Transverse colon (tissue), 4 donors: ENCODE data around the gene PDLIM1. TPM values are rescaled to one million over a fixed set of nuclear protein-coding genes. Genes with fewer than 3 reads are reported as not detected.
A peak's percentile ranks its signal among the peaks of the same experiment; 100 is the strongest.

Experiments used
- DNase-seq: peaks from one replicate; pipeline ENCODE4 v3.0.0-alpha.2; 2019
- H3K27ac ChIP-seq, 4 donors: fragments of 200-600 bp; sonication (generic); 2 replicates each; pipeline ENCODE4 v1.5.1; 2016 to 2018; ENCODE audit warnings: inconsistent platforms in 4 of 4
- H3K27me3 ChIP-seq: fragments of 200-600 bp; sonication (generic); 2 replicates; pipeline ENCODE4 v1.5.1; 2017; ENCODE audit warnings: inconsistent platforms
- H3K36me3 ChIP-seq, 4 donors: fragments of 200-600 bp; sonication (generic); 2 replicates each; pipeline ENCODE4 v1.5.1; 2017 to 2019; ENCODE audit warnings: inconsistent platforms in 4 of 4
- H3K4me1 ChIP-seq, 4 donors: fragments of 200-600 bp; sonication (generic); 2 replicates each; pipeline ENCODE4 v1.5.1; 2017 to 2020; ENCODE audit warnings: inconsistent platforms in 4 of 4
- H3K4me3 ChIP-seq, 4 donors: fragments of 200-600 bp; sonication (generic); 1 replicate in 1 of 4; 2 replicates in 3 of 4; pipeline versions ENCODE4 v1.5.1 to v1.6.1; 2017 to 2019; ENCODE audit warnings: inconsistent platforms in 4 of 4
- H3K9me3 ChIP-seq, 2 donors: fragments of 200-600 bp; sonication (generic); 2 replicates each; pipeline ENCODE4 v1.5.1; 2017 to 2019; ENCODE audit warnings: inconsistent platforms in 2 of 2
- EP300 ChIP-seq: sonication (generic); formaldehyde crosslinking; IDR thresholded peaks from one replicate; pipeline ENCODE4 v1.6.1; 2017; ENCODE audit warnings: antibody characterized with exemption, low read depth
- POLR2A ChIP-seq: fragments of 450-650 bp; IDR thresholded peaks from one replicate; pipeline ENCODE4 v1.6.1; 2016; ENCODE audit warnings: antibody characterized with exemption, mild to moderate bottlenecking, moderate library complexity
- POLR2AphosphoS5 ChIP-seq, 3 donors: sonication (generic); formaldehyde crosslinking; IDR thresholded peaks; one replicate each; pipeline ENCODE4 v1.6.1; 2016; ENCODE audit warnings: antibody characterized with exemption in 3 of 3
- WGBS, 2 donors: methylation state at CpG; one replicate each; pipeline ENCODE4 v1.1.5; 2018; ENCODE audit warnings: low coverage in 1 of 2; 5-methylcytosine and 5-hydroxymethylcytosine counted together
- in situ Hi-C, 4 donors: fragments of 200-750 bp; cut with MboI; loops; one replicate each; pipeline versions ENCODE4 v1.15.0 to v1.15.1; 2017; ENCODE audit warnings: low sequenced_read_pairs in 3 of 4, low pct_ligation_motif_present in 1 of 4, low pct_unique_long_range_greater_than_20kb in 1 of 4
- intact Hi-C: fragments of 100-400 bp; cut with DNase I; formaldehyde crosslinking; loops from one replicate; pipeline ENCODE4 v1.15.1; 2023; ENCODE audit warnings: low total_unique reads
- total RNA-seq, 4 donors: library from RNA; depleted of rRNA; stranded (reverse); fragments of >200 nt; gene quantifications; one replicate each; pipeline ENCODE4 v1.1.0, GENCODE V29; 2016
- TF ChIP-seq, protein P1 (sequence below), 5 experiments: fragments of 200-600 bp in 3 of 5; fragments of 450-650 bp in 2 of 5; sonication (generic) in 3 of 5; IDR thresholded peaks; 1 replicate in 2 of 5; 2 replicates in 3 of 5; pipeline ENCODE4 v1.5.1; 2016 to 2017; ENCODE audit warnings: antibody characterized with exemption in 5 of 5, inconsistent platforms in 3 of 5, mild to moderate bottlenecking in 2 of 5, moderate library complexity in 1 of 5

PDLIM1 gene
- total RNA-seq, 4 donors from 2014 or later: 201 to 259 (median 225) TPM

DNA sequence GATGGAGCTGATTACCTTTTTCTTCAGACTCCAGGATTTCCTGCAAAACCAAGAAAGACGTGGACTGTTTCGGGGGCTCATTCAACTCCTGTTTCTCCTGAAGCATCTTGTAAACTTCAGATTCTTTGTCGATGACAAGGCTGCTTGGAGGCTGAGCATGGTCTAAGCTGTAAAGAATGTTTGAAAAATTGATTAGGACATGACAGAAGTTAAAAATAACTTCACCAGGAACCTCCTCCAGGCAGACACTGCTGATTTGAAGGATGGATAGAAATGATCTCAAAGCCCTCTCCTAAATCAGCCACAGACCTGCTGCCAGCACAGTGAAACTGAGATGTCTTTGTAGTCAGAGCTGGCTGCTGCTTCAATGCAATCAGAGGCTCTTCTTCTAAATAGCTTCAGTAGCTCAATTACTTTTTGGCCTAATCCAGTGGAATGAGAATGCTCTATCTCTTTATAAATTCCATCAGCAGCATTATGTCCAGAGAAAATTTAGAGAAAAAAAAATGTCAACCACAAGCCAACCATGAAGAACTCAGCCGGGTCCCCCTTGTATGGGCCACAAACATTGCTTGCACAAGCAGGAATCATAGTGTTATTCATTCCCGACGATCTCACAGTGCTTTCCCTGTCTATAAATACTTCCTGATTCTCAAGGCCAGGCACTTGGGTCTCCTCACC is 43.5 kb downstream of the PDLIM1 start:
- TF ChIP-seq, protein P1, sequence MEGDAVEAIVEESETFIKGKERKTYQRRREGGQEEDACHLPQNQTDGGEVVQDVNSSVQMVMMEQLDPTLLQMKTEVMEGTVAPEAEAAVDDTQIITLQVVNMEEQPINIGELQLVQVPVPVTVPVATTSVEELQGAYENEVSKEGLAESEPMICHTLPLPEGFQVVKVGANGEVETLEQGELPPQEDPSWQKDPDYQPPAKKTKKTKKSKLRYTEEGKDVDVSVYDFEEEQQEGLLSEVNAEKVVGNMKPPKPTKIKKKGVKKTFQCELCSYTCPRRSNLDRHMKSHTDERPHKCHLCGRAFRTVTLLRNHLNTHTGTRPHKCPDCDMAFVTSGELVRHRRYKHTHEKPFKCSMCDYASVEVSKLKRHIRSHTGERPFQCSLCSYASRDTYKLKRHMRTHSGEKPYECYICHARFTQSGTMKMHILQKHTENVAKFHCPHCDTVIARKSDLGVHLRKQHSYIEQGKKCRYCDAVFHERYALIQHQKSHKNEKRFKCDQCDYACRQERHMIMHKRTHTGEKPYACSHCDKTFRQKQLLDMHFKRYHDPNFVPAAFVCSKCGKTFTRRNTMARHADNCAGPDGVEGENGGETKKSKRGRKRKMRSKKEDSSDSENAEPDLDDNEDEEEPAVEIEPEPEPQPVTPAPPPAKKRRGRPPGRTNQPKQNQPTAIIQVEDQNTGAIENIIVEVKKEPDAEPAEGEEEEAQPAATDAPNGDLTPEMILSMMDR (IDR thresholded peaks at IDR 0.05): no peak
- TF ChIP-seq POLR2AphosphoS5 (IDR thresholded peaks at IDR 0.05): no peak
- no peak for TF ChIP-seq EP300
- TF ChIP-seq POLR2A: no peak
- Histone ChIP-seq H3K4me1 (peaks cover 0 to 35% (median 4%) of the 10 kb centered on the region in 4 donors), H3K9me3 (no peaks in the 10 kb centered on the region), H3K27me3 (no peaks in the 10 kb centered on the region), H3K36me3 (peaks cover 0 to 19% (median 3%) of the 10 kb centered on the region in 4 donors), H3K4me3 (no peak overlapping the region), H3K27ac (peak overlapping the region; percentile 51 to 63 (median 57))
- DNase-seq: no peak
- 58 to 60% methylated on average over 1 to 6 of the region's 6 CpGs for WGBS, 2 donors
- intact Hi-C loops: loop anchor here (5.0 kb wide), 1 partner anchor 115 kb away; no protein-coding TSS in a partner anchor
- in situ Hi-C loops: loop anchor here in 3 of 4 donors (10.0 to 25.0 kb wide), 2 partner anchors 117 to 390 kb away; no protein-coding TSS in a partner anchor

DNA sequence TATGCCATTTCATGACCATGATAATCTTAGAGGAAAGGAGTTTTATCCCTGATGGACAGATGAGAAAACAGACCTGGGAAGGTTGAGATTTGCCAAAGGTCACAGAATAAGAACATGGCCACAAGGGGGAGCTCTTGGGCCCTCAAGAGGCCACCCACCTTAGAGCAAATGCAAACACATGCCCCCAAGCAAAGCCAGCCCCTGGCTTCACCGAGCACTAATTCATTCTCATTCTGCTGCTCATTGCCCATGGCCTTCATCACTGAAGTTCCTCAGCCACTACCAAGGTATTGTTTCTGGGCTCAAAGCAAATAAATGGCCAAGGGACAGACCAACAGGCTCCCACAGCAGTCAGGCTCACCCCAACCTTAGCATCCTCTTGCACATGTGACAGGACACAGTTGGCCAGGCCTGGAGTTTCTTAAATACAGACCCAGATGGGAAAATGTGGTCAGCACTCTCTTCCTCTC is 44.2 kb downstream of the PDLIM1 start:
- WGBS, 2 donors: 10% methylated on average over 1 of the region's 1 CpG; no CpG with 5 or more reads in 1 of the 2 donors
- H3K4me1 ChIP-seq: peaks cover 0 to 35% (median 4%) of the 10 kb centered on the region in 4 donors
- peaks cover 0 to 23% (median 3%) of the 10 kb centered on the region in 4 donors for H3K36me3 ChIP-seq
- H3K9me3 ChIP-seq: no peaks in the 10 kb centered on the region
- intact Hi-C loops (loop anchor here (5.0 kb wide), 1 partner anchor 116 kb away; no protein-coding TSS in a partner anchor), in situ Hi-C loops (loop anchor here in 3 of 4 donors (10.0 to 25.0 kb wide), 2 partner anchors 118 to 391 kb away; no protein-coding TSS in a partner anchor)
- DNase-seq: peak; percentile 81
- H3K27me3 ChIP-seq: no peaks in the 10 kb centered on the region
- H3K27ac ChIP-seq: peak overlapping the region; percentile 40 to 58 (median 54)
- TF ChIP-seq POLR2A (no peak), POLR2AphosphoS5 (IDR thresholded peaks at IDR 0.05) (peak in 2 of 3 donors; percentile 13 to 18)
- TF ChIP-seq, protein P1 (IDR thresholded peaks at IDR 0.05): peak; percentile 79 to 87 (median 82)
- no peak overlapping the region for H3K4me3 ChIP-seq

DNA sequence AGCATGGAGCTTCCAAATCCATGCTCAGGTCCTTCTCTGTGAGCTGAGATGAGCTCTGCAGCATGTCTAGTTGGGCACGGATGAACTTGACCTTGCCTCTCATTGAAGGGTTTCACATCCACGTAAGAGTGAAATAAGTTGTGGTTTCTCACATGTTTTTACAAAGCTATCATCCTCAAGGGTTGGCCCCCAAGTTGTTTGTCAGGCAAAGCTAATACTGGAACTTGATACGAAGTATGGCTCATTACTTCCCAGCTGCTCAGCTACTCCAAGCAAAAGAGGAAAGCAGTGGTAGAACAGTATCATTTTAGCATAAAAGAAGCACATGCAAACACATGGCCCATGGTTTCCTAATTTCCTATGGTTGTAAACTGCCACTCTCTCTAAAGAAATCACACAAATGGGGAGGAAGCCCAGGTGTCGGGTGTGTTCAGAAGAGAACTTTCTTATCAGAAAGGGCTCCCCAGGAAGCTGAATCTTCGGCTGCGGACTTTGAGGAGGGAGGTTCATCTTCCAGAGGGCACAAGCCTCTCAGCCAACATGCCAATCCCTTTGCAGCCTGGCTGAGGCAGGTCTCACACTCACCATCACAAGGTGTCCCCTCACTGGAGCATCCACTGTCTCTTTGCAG is 45.3 kb downstream of the PDLIM1 start:
- H3K4me3 ChIP-seq: no peak overlapping the region
- H3K4me1 ChIP-seq: peaks cover 0 to 35% (median 4%) of the 10 kb centered on the region in 4 donors
- H3K9me3 ChIP-seq: no peaks in the 10 kb centered on the region
- H3K27ac ChIP-seq: peak overlapping the region in 1 of 4 donors; percentile 58
- TF ChIP-seq, protein P1 (IDR thresholded peaks at IDR 0.05): no peak
- TF ChIP-seq POLR2AphosphoS5 (IDR thresholded peaks at IDR 0.05): no peak
- no peak for TF ChIP-seq POLR2A
- no peak for TF ChIP-seq EP300
- H3K27me3 ChIP-seq: no peaks in the 10 kb centered on the region
- H3K36me3 ChIP-seq: peaks cover 0 to 23% (median 3%) of the 10 kb centered on the region in 4 donors
- intact Hi-C loops (loop anchor here (5.0 kb wide), 1 partner anchor 117 kb away; no protein-coding TSS in a partner anchor), in situ Hi-C loops (loop anchor here in 3 of 4 donors (10.0 to 25.0 kb wide), 2 partner anchors 119 to 392 kb away; no protein-coding TSS in a partner anchor)
- DNase-seq: no peak
- WGBS, 2 donors: 60% methylated on average over 6 of the region's 6 CpGs; no CpG with 5 or more reads in 1 of the 2 donors

DNA sequence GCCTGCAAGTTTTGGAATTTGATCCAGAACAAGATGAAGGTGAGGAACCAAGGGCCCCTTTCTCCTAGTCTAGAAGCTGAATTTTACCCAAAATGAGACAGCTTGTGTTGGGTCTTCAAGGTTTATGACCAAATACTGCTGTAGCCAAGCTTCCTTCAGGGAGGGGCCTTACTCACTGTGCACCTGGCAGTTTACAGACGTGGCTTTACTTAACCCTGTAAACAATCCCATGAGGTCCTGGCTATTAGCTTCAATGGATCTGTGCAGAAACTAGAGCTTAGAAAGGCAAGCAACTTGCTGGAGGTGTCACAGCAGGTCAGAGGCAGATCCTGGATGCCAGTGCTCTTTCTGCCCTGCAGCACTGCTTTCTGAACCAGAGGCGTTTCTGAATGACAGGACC is 46.7 kb downstream of the PDLIM1 start:
- H3K36me3 ChIP-seq: peaks cover 0 to 23% (median 3%) of the 10 kb centered on the region in 4 donors
- no peaks in the 10 kb centered on the region for H3K9me3 ChIP-seq
- peaks cover 0 to 26% (median 4%) of the 10 kb centered on the region in 4 donors for H3K4me1 ChIP-seq
- 52% methylated on average over 2 of the region's 2 CpGs; no CpG with 5 or more reads in 1 of the 2 donors for WGBS, 2 donors
- no peak for DNase-seq
- no peaks in the 10 kb centered on the region for H3K27me3 ChIP-seq
- intact Hi-C loops (no loop called here), in situ Hi-C loops (loop anchor here in 3 of 4 donors (5.0 to 25.0 kb wide), 3 partner anchors 118 to 393 kb away; no protein-coding TSS in a partner anchor)
- TF ChIP-seq EP300 (no peak), POLR2AphosphoS5 (IDR thresholded peaks at IDR 0.05) (peak in 2 of 3 donors; percentile 9 to 15)
- TF ChIP-seq, protein P1 (IDR thresholded peaks at IDR 0.05): no peak
- peak overlapping the region in 1 of 4 donors; percentile 25 for H3K27ac ChIP-seq
- no peak overlapping the region for H3K4me3 ChIP-seq
